Measurements from ENCODE around the gene CCP110. TPM values are rescaled to one million over a fixed set of nuclear protein-coding genes. Genes with fewer than 3 reads are reported as not detected.

Gene CCP110
- total and polyA plus RNA-seq, 2 donors (not counting 1 experiment from before 2014, with no cell fraction given), result 4.9 to 23.6 TPM

GRCh38 chr16:19490619-19491018, 33.1 kb upstream of the CCP110 start:
- no peaks in the 10 kb centered on the region for H3K27me3 ChIP-seq (replicated peaks in 1 of 4; ENCODE audit: control extremely low read depth in 1 of 4, control insufficient read depth in 3 of 4, insufficient read depth in 4 of 4, low read length in 3 of 4)
- H2AFZ ChIP-seq (ENCODE audit: insufficient read depth, low read depth, low read length, poor library complexity, severe bottlenecking), result no peak overlapping the region
- H3K4me2 ChIP-seq (replicated peaks; ENCODE audit: low read depth, low read length, poor library complexity, severe bottlenecking), result no peak overlapping the region
- intact Hi-C loops (cut with micrococcal nuclease), result no loop called here
- H3K79me2 ChIP-seq (ENCODE audit: control insufficient read depth, insufficient read depth, low read length), result no peaks in the 10 kb centered on the region
- CTCF ChIA-PET, result no interaction called here
- DNase-seq (no peak), ATAC-seq (ENCODE audit: low read depth) (no peak)
- POLR2A ChIA-PET, result no interaction called here
- Mint-ChIP-seq H3K4me1 (peaks cover 11% of the 10 kb centered on the region), H3K9me3 (ENCODE audit: insufficient read depth) (no peaks in the 10 kb centered on the region), H3K27me3 (no peaks in the 10 kb centered on the region), H3K4me3 (no peak overlapping the region), H3K27ac (no peak overlapping the region)
- no peaks in the 10 kb centered on the region for H4K20me1 ChIP-seq (ENCODE audit: control insufficient read depth, insufficient read depth, low read length, poor library complexity, severe bottlenecking)
- no peak overlapping the region for H3K9ac ChIP-seq (ENCODE audit: low read length)
- no peak for TF ChIP-seq EZH2 (IDR thresholded peaks at IDR 0.05; ENCODE audit: borderline replicate concordance, insufficient read depth, low read depth, low read length, poor library complexity, severe bottlenecking)
- TF ChIP-seq CTCF (IDR thresholded peaks at IDR 0.05), result no peak
- no peak overlapping the region for H3K4me3 ChIP-seq (ENCODE audit: control extremely low read depth in 1 of 5, extremely low read depth in 1 of 5, insufficient read depth in 1 of 5, low read depth in 2 of 5, low read length in 4 of 5)
- peaks cover 0 to 3% (median 0%) of the 10 kb centered on the region in 3 donors for H3K9me3 ChIP-seq (ENCODE audit: control extremely low read depth in 1 of 3, control insufficient read depth in 2 of 3, insufficient read depth in 1 of 3, low read length in 2 of 3)
- H3K27ac ChIP-seq (ENCODE audit: low read length in 2 of 2), result no peak overlapping the region
- peaks cover 11 to 13% of the 10 kb centered on the region in 2 donors for H3K4me1 ChIP-seq (ENCODE audit: control insufficient read depth in 2 of 2, insufficient read depth in 2 of 2, low read length in 2 of 2)
- no peaks in the 10 kb centered on the region for H3K36me3 ChIP-seq (replicated peaks in 1 of 2; ENCODE audit: control extremely low read depth in 1 of 2, control insufficient read depth in 1 of 2, extremely low read depth in 1 of 2, insufficient read depth in 2 of 2, low read length in 1 of 2)
- 100% methylated on average over 1 of the region's 1 CpG for WGBS (ENCODE audit: insufficient coverage)

GRCh38 chr16:19497176-19497575, 26.6 kb upstream of the CCP110 start:
- no peak overlapping the region for H3K9ac ChIP-seq (ENCODE audit: low read length)
- no peak overlapping the region for H3K4me3 Mint-ChIP-seq

More at GRCh38 chr16:19497176-19497575, 26.6 kb upstream of the CCP110 start:
- ATAC-seq (ENCODE audit: low read depth) (no peak), DNase-seq (no peak)
- Mint-ChIP-seq H3K27ac (no peak overlapping the region), H3K9me3 (ENCODE audit: insufficient read depth) (no peaks in the 10 kb centered on the region), H3K27me3 (no peaks in the 10 kb centered on the region), H3K4me1 (peaks cover 11% of the 10 kb centered on the region)
- Histone ChIP-seq H3K4me2 (replicated peaks; ENCODE audit: low read depth, low read length, poor library complexity, severe bottlenecking) (no peak overlapping the region), H3K79me2 (ENCODE audit: control insufficient read depth, insufficient read depth, low read length) (no peaks in the 10 kb centered on the region), H3K4me1 (ENCODE audit: control insufficient read depth in 2 of 2, insufficient read depth in 2 of 2, low read length in 2 of 2) (peaks cover 11 to 13% of the 10 kb centered on the region in 2 donors), H3K4me3 (ENCODE audit: control extremely low read depth in 1 of 5, extremely low read depth in 1 of 5, insufficient read depth in 1 of 5, low read depth in 2 of 5, low read length in 4 of 5) (no peak overlapping the region), H3K9me3 (ENCODE audit: control extremely low read depth in 1 of 3, control insufficient read depth in 2 of 3, insufficient read depth in 1 of 3, low read length in 2 of 3) (no peaks in the 10 kb centered on the region), H4K20me1 (ENCODE audit: control insufficient read depth, insufficient read depth, low read length, poor library complexity, severe bottlenecking) (no peaks in the 10 kb centered on the region), H3K36me3 (replicated peaks in 1 of 2; ENCODE audit: control extremely low read depth in 1 of 2, control insufficient read depth in 1 of 2, extremely low read depth in 1 of 2, insufficient read depth in 2 of 2, low read length in 1 of 2) (peaks cover 1 to 14% of the 10 kb centered on the region in 2 experiments), H3K27ac (ENCODE audit: low read length in 2 of 2) (no peak overlapping the region), H2AFZ (ENCODE audit: insufficient read depth, low read depth, low read length, poor library complexity, severe bottlenecking) (no peak overlapping the region), H3K27me3 (replicated peaks in 1 of 4; ENCODE audit: control extremely low read depth in 1 of 4, control insufficient read depth in 3 of 4, insufficient read depth in 4 of 4, low read length in 3 of 4) (no peaks in the 10 kb centered on the region)
- intact Hi-C loops (cut with micrococcal nuclease), result no loop called here
- POLR2A ChIA-PET, result no interaction called here
- no peak for TF ChIP-seq EZH2 (IDR thresholded peaks at IDR 0.05; ENCODE audit: borderline replicate concordance, insufficient read depth, low read depth, low read length, poor library complexity, severe bottlenecking)
- TF ChIP-seq CTCF (IDR thresholded peaks at IDR 0.05), result no peak
- WGBS (ENCODE audit: insufficient coverage), result 90% methylated on average over 5 of the region's 5 CpGs
- CTCF ChIA-PET, result no interaction called here

Measured in B cell (primary cell).